GM23248 (cell line): ENCODE data around the gene STX10. TPM values are rescaled to one million over a fixed set of nuclear protein-coding genes. Genes with fewer than 3 reads are reported as not detected.

Experiments used
- DNase-seq: peaks from one replicate; pipeline ENCODE4 v3.0.0-alpha.2; 2015
- H2AFZ ChIP-seq: fragments of 200-600 bp; sonication (generic); 2 replicates; pipeline ENCODE4 v1.6.1; 2016; ENCODE audit warnings: antibody characterized with exemption
- H3F3A ChIP-seq: fragments of 200-600 bp; sonication (generic); 2 replicates; pipeline ENCODE4 v1.6.1; 2016; ENCODE audit warnings: mild to moderate bottlenecking, antibody characterized with exemption, mixed run types; ENCODE audit not compliant: insufficient read depth
- H3K27ac ChIP-seq: fragments of 200-600 bp; sonication (generic); 2 replicates; pipeline ENCODE4 v1.5.1; 2016; ENCODE audit warnings: mild to moderate bottlenecking
- H3K27me3 ChIP-seq: fragments of 200-600 bp; sonication (generic); replicated peaks from 2 replicates; pipeline ENCODE4 v1.6.1; 2016; ENCODE audit warnings: mild to moderate bottlenecking; ENCODE audit not compliant: insufficient read depth
- H3K36me3 ChIP-seq: fragments of 200-600 bp; sonication (generic); 2 replicates; pipeline ENCODE4 v1.6.1; 2016; ENCODE audit warnings: low read depth, mild to moderate bottlenecking
- H3K4me1 ChIP-seq: fragments of 200-600 bp; sonication (generic); 2 replicates; pipeline ENCODE4 v1.6.1; 2016; ENCODE audit warnings: mild to moderate bottlenecking; ENCODE audit not compliant: insufficient read depth
- H3K4me2 ChIP-seq: fragments of 200-600 bp; sonication (generic); one replicate; pipeline ENCODE4 v1.6.1; 2016; ENCODE audit warnings: mild to moderate bottlenecking; ENCODE audit not compliant: unreplicated experiment
- H3K4me3 ChIP-seq: fragments of 200-600 bp; sonication (generic); 2 replicates; pipeline ENCODE4 v1.5.1; 2016; ENCODE audit warnings: mild to moderate bottlenecking
- H3K79me2 ChIP-seq: fragments of 200-600 bp; sonication (generic); 2 replicates; pipeline ENCODE4 v1.6.1; 2016; ENCODE audit warnings: mild to moderate bottlenecking; ENCODE audit not compliant: insufficient read depth
- H3K9ac ChIP-seq: fragments of 200-600 bp; sonication (generic); 2 replicates; pipeline ENCODE4 v1.6.1; 2016; ENCODE audit warnings: mild to moderate bottlenecking
- H3K9me2 ChIP-seq: fragments of 200-600 bp; sonication (generic); 2 replicates; pipeline ENCODE4 v1.6.1; 2016; ENCODE audit warnings: mixed run types, mild to moderate bottlenecking, moderate library complexity; ENCODE audit not compliant: insufficient read depth
- H3K9me3 ChIP-seq: fragments of 200-600 bp; sonication (generic); one replicate; pipeline ENCODE4 v1.6.1; 2017; ENCODE audit warnings: low read depth
- H4K20me1 ChIP-seq: fragments of 200-600 bp; sonication (generic); 2 replicates; pipeline ENCODE4 v1.6.0; 2016; ENCODE audit not compliant: insufficient read depth
- EZH2 ChIP-seq: fragments of 200-600 bp; sonication (generic); IDR thresholded peaks from 2 replicates; pipeline ENCODE4 v1.6.1; 2018; ENCODE audit warnings: antibody characterized with exemption, mild to moderate bottlenecking; ENCODE audit not compliant: insufficient read depth, poor library complexity, severe bottlenecking
- EZH2phosphoT487 ChIP-seq: fragments of 200-600 bp; sonication (generic); IDR thresholded peaks from 2 replicates; pipeline ENCODE4 v1.6.1; 2018; ENCODE audit warnings: antibody characterized with exemption, moderate library complexity, mild to moderate bottlenecking, low read depth; ENCODE audit not compliant: insufficient read depth
- WGBS, 2 experiments: methylation state at CpG; one replicate each; pipeline ENCODE4 v1.1.6; 2015 to 2017; ENCODE audit warnings: low lambda C conversion rate in 2 of 2, low coverage in 1 of 2; ENCODE audit errors: missing lambda C conversion rate in 2 of 2; 5-methylcytosine and 5-hydroxymethylcytosine counted together
- in situ Hi-C: fragments of 300-500 bp; cut with MboI; formaldehyde crosslinking; loops from 2 replicates; pipeline ENCODE4 v1.15.0; 2020
- polyA plus RNA-seq: library from polyadenylated mRNA; unstranded; fragments of >200 nt; fragmentation: Nextera tagmentation; extraction: Ambion mirVana; gene quantifications from 2 replicates; pipeline ENCODE4 v1.2.1, GENCODE V29; 2016
- total RNA-seq: library from RNA; depleted of rRNA; stranded (reverse); fragments of >200 nt; shearing (Covaris generic); gene quantifications from 2 replicates; pipeline ENCODE4 v1.2.3, GENCODE V29; 2014

STX10 gene
- total and polyA plus RNA-seq, 2 experiments from 2014 or later = 62.4 to 80.5 TPM

- H3F3A ChIP-seq = peaks cover 47% of the 10 kb centered on the region
- peaks cover 7% of the 10 kb centered on the region; the same call in 1 of the 2 replicates for H3K79me2 ChIP-seq
- peak overlapping the region; percentile 80 for H3K9ac ChIP-seq
- peak overlapping the region; percentile 91 for H3K27ac ChIP-seq
- in situ Hi-C loops = no loop called here
- no peaks in the 10 kb centered on the region for H3K9me3 ChIP-seq
- peak overlapping the region; percentile 60 for H3K4me3 ChIP-seq
- H3K27me3 ChIP-seq = no peaks in the 10 kb centered on the region
- H3K4me1 ChIP-seq = peaks cover 57% of the 10 kb centered on the region
- H3K36me3 ChIP-seq = no peaks in the 10 kb centered on the region
- peak; percentile 99 for DNase-seq
- no peaks in the 10 kb centered on the region for H4K20me1 ChIP-seq
- H3K9me2 ChIP-seq = no peaks in the 10 kb centered on the region
- H2AFZ ChIP-seq = peak overlapping the region; percentile 87
- TF ChIP-seq EZH2 (no peak), EZH2phosphoT487 (no peak)
- H3K4me2 ChIP-seq = peak overlapping the region; percentile 81
- 2 to 5% methylated on average over 36 to 58 of the region's 58 CpGs for WGBS, 2 experiments
Measured at GRCh38 chr19:13162724-13163608, 12.8 kb upstream of the STX10 start.

DNA sequence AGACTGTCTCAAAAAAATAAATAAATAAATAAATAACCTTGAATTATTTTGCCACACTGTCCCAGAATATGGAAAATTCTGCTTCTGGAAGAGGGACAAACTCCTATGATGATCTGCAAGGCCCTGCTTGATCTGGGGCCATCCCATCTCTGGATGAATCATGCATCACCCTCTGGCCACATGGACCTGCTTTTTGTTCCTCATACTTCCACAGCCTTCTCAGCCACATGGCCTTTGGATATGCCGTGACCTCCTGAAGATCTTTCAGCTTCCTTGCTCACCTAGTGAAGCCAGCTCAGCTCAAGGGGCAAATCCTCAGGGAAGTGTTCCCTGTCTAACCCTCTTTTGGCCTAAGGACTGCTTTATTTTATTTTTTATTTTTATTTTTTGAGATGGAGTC, 10.4 kb upstream of the STX10 start:
- Histone ChIP-seq H3K27me3 (no peaks in the 10 kb centered on the region), H3K36me3 (no peaks in the 10 kb centered on the region), H4K20me1 (no peaks in the 10 kb centered on the region), H3K79me2 (peaks cover 7% of the 10 kb centered on the region; the same call in 1 of the 2 replicates), H3K9me2 (no peaks in the 10 kb centered on the region), H3K4me3 (no peak overlapping the region), H3K4me2 (peak overlapping the region; percentile 32), H3K4me1 (peaks cover 51% of the 10 kb centered on the region), H3K9ac (peak overlapping the region; percentile 58), H3F3A (peaks cover 50% of the 10 kb centered on the region), H3K9me3 (no peaks in the 10 kb centered on the region), H2AFZ (peak overlapping the region; percentile 66), H3K27ac (peak overlapping the region; percentile 82)
- TF ChIP-seq EZH2phosphoT487 (no peak), EZH2 (no peak)
- peak; percentile 83 for DNase-seq
- 0 to 12% methylated on average over 1 of the region's 1 CpG for WGBS, 2 experiments
- in situ Hi-C loops = no loop called here

DNA sequence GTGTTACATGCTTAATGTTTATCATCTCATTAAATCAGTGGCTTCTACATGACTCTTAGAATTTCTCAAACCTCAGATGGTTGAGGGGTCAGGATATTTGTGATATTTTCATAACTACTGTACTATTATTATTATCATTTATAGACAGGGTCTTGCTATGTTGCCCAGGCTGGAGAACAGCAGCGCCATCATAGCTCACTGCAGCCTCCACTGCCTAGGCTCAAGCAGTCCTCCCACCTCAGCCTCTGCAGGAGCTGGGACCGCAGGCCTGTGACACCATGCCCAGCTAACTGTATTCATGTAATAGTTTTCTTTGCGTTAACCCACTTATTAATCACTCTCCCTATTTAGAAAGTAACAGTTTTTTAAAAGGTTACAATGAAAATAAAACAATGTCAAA, 9.5 kb upstream of the STX10 start:
- H3K27ac ChIP-seq = no peak overlapping the region
- H3K27me3 ChIP-seq = no peaks in the 10 kb centered on the region
- no peaks in the 10 kb centered on the region for H4K20me1 ChIP-seq
- H3K4me2 ChIP-seq = no peak overlapping the region
- TF ChIP-seq EZH2phosphoT487 (no peak), EZH2 (no peak)
- 95 to 97% methylated on average over 3 of the region's 3 CpGs for WGBS, 2 experiments
- DNase-seq = no peak
- H3K36me3 ChIP-seq = no peaks in the 10 kb centered on the region
- in situ Hi-C loops = no loop called here
- H3K4me1 ChIP-seq = peaks cover 46% of the 10 kb centered on the region
- no peak overlapping the region for H2AFZ ChIP-seq
- peaks cover 13% of the 10 kb centered on the region for H3K79me2 ChIP-seq
- no peak overlapping the region for H3K9ac ChIP-seq
- no peaks in the 10 kb centered on the region for H3K9me3 ChIP-seq
- H3K4me3 ChIP-seq = no peak overlapping the region
- no peaks in the 10 kb centered on the region for H3K9me2 ChIP-seq
- peaks cover 49% of the 10 kb centered on the region for H3F3A ChIP-seq

DNA sequence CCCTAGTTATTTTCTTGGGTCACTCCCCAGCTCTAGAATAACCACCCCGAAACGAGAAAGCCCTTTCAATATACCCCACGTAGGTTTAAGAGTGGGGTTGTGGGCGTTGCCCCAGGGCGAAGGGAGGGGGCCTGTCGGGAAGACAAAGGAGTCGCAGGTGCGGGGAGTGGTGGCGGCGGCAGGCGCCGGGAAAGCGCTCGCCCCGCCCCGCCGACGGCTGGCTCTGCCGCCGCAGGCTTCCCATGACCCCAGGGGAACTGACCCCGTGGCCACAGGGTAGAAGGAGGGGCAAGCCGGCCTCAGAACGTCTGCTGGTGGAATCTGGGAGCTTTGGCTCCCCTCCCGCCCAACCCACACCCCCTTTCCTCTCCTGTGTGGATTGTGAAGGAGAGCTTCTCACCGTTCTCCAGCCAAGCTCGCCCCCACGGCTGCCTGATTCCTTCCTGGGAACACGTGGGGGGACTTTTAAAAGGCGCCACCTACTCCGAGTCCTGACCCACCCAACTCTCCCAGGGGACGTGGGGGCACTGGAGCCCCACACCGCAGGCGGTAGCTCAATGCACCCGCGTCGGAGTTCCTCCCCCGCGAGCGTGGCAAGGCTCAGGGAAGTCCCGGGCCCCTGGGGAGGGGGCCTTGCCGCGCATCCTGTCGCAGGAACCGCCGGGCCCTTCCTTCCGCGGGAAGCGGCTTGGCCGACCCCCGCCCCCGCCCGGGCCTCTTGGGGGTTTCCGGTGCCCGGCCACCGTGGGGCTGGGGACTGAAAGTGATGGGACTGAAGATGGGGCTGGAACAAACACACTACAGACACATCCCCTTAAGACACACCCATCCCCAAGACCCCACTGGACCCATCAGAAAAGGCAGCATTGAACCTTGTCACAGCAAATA, 5.5 kb upstream of the STX10 start:
- H3K4me2 ChIP-seq = peak overlapping the region; percentile 98
- TF ChIP-seq EZH2phosphoT487 (no peak), EZH2 (no peak)
- no peaks in the 10 kb centered on the region for H3K27me3 ChIP-seq
- in situ Hi-C loops = no loop called here
- H3K36me3 ChIP-seq = no peaks in the 10 kb centered on the region; the same call in 1 of the 2 replicates
- WGBS, 2 experiments = 18 to 27% methylated on average over 35 to 48 of the region's 55 CpGs
- H3K9me3 ChIP-seq = no peaks in the 10 kb centered on the region
- H3K9ac ChIP-seq = peak overlapping the region; percentile 96
- no peaks in the 10 kb centered on the region for H4K20me1 ChIP-seq
- peaks cover 36% of the 10 kb centered on the region for H3K79me2 ChIP-seq
- DNase-seq = peak; percentile 85
- no peaks in the 10 kb centered on the region for H3K9me2 ChIP-seq
- H3K27ac ChIP-seq = peak overlapping the region; percentile 94
- no peak overlapping the region for H2AFZ ChIP-seq
- peaks cover 11% of the 10 kb centered on the region; the same call in 1 of the 2 replicates for H3K4me1 ChIP-seq
- peaks cover 49% of the 10 kb centered on the region for H3F3A ChIP-seq
- H3K4me3 ChIP-seq = peak overlapping the region; percentile 83
